Amygdala (tissue), 56 donors: ENCODE data around the gene EVPLL.
"Not testable (repeated sequence)": the region's sequence is repeated elsewhere in the genome, so short reads cannot be mapped to it uniquely, and the experiment has no call there.

Experiments used
- DNase-seq, 56 donors: peaks; one replicate each; lab custom pipeline; 2025; lab: John Stamatoyannopoulos, UW

The EVPLL gene

GRCh38 chr17:18421521-18421920 is 43.9 kb downstream of the EVPLL start:
- DNase-seq, result not testable (repeated sequence)

DNA sequence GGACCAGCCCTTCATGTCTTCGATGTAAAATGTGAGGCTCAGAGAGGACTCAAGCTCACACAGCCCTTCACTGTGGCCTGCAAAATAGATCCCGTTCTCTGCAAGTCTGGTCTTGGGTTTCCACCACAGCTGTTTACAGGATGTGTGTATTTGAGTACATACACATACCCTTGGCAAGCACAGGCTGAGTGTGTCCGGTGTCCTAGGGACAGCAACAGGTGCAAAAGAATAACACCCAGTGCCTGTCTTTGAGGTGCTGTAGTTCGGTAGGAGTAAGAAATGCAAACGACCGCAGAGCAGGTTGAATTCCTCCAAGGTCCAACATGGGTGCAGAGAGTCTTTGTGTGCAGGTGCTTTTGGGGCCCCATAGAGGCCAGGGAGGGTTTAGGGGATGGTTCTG is 44.9 kb downstream of the EVPLL start:
- DNase-seq, result not testable (repeated sequence)

GRCh38 chr17:18423015-18423414 is 45.4 kb downstream of the EVPLL start:
- DNase-seq, result not testable (repeated sequence)

DNA sequence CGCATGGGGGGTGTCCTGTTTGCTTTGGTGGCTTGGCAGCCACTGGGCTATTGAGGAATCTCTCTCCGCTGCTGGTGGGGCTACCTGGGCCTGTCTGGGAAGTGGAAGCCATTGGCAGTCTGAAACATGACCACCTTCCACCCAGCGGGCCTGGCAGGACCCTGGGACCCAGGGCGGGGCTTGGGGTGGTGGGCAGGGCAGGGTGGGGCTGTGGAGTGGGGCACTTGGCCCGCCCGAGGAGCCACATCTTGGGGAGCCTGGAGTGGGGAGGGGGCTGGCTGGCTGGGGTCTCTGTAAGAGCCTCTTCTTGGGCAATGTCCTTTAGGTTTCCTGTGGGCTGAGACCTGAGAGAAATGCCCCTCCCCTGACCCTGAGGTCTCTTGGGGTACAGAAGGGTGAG is 48.0 kb downstream of the EVPLL start:
- DNase-seq, result not testable (repeated sequence)

GRCh38 chr17:18426639-18427038 is 49.1 kb downstream of the EVPLL start:
- DNase-seq, result not testable (repeated sequence)

GRCh38 chr17:18432206-18432605 is 54.6 kb downstream of the EVPLL start:
- DNase-seq, result not testable (repeated sequence)
